GM21367 (cell line): ENCODE results near the gene NEURL3.
A peak's percentile ranks its signal among the peaks of the same experiment; 100 is the strongest.

Experiments
- ATAC-seq: cut with Tn5 transposase; IDR thresholded peaks from one replicate; pipeline ENCODE4 v1.9.1; 2021; ENCODE audit not compliant: unreplicated experiment

The NEURL3 gene

GRCh38 chr2:96528006-96528699, 23.0 kb upstream of the NEURL3 start:
- ATAC-seq: no peak

GRCh38 chr2:96527286-96528005, 22.3 kb upstream of the NEURL3 start:
- no peak for ATAC-seq

GRCh38 chr2:96526615-96527285, 21.6 kb upstream of the NEURL3 start:
- no peak for ATAC-seq

- no peak for ATAC-seq
Measured at GRCh38 chr2:96526101-96526591, 21.0 kb upstream of the NEURL3 start.

- ATAC-seq: no peak
Measured at GRCh38 chr2:96525211-96525507, 20.0 kb upstream of the NEURL3 start.

GRCh38 chr2:96524482-96525210, 19.5 kb upstream of the NEURL3 start:
- ATAC-seq: no peak

GRCh38 chr2:96523659-96524481, 18.7 kb upstream of the NEURL3 start:
- no peak for ATAC-seq

- no peak for ATAC-seq
Measured at GRCh38 chr2:96522304-96523203, 17.4 kb upstream of the NEURL3 start.

GRCh38 chr2:96521219-96521618, 16.1 kb upstream of the NEURL3 start:
- no peak for ATAC-seq

GRCh38 chr2:96520697-96521096, 15.5 kb upstream of the NEURL3 start:
- ATAC-seq: no peak

- no peak for ATAC-seq
Measured at GRCh38 chr2:96520231-96520630, 15.1 kb upstream of the NEURL3 start.

- ATAC-seq: no peak
Measured at GRCh38 chr2:96517079-96517478, 11.9 kb upstream of the NEURL3 start.

- ATAC-seq: no peak
Measured at GRCh38 chr2:96514521-96514920, 9.4 kb upstream of the NEURL3 start.

- no peak for ATAC-seq
Measured at GRCh38 chr2:96512341-96512740, 7.2 kb upstream of the NEURL3 start.

- no peak for ATAC-seq
Measured at GRCh38 chr2:96511851-96512250, 6.7 kb upstream of the NEURL3 start.

- ATAC-seq: no peak
Measured at GRCh38 chr2:96510931-96511595, 5.9 kb upstream of the NEURL3 start.

- no peak for ATAC-seq
Measured at GRCh38 chr2:96509847-96510230, 4.7 kb upstream of the NEURL3 start.

GRCh38 chr2:96509114-96509846, 4.1 kb upstream of the NEURL3 start:
- ATAC-seq: peak; percentile 53
